Transverse colon (tissue), 4 donors: ENCODE measurements around the gene TBCD.

Source experiments
- EP300 ChIP-seq: sonication (generic); formaldehyde crosslinking; IDR thresholded peaks from one replicate; pipeline ENCODE4 v1.6.1; 2017; ENCODE audit warnings: antibody characterized with exemption, low read depth
- POLR2A ChIP-seq: fragments of 450-650 bp; IDR thresholded peaks from one replicate; pipeline ENCODE4 v1.6.1; 2016; ENCODE audit warnings: antibody characterized with exemption, mild to moderate bottlenecking, moderate library complexity
- POLR2AphosphoS5 ChIP-seq, 3 donors: sonication (generic); formaldehyde crosslinking; IDR thresholded peaks; one replicate each; pipeline ENCODE4 v1.6.1; 2016; ENCODE audit warnings: antibody characterized with exemption in 3 of 3
- TF ChIP-seq, protein P1 (sequence below), 5 experiments: fragments of 200-600 bp in 3 of 5; fragments of 450-650 bp in 2 of 5; sonication (generic) in 3 of 5; IDR thresholded peaks; 1 replicate in 2 of 5; 2 replicates in 3 of 5; pipeline ENCODE4 v1.5.1; 2016 to 2017; ENCODE audit warnings: antibody characterized with exemption in 5 of 5, inconsistent platforms in 3 of 5, mild to moderate bottlenecking in 2 of 5, moderate library complexity in 1 of 5

DNA sequence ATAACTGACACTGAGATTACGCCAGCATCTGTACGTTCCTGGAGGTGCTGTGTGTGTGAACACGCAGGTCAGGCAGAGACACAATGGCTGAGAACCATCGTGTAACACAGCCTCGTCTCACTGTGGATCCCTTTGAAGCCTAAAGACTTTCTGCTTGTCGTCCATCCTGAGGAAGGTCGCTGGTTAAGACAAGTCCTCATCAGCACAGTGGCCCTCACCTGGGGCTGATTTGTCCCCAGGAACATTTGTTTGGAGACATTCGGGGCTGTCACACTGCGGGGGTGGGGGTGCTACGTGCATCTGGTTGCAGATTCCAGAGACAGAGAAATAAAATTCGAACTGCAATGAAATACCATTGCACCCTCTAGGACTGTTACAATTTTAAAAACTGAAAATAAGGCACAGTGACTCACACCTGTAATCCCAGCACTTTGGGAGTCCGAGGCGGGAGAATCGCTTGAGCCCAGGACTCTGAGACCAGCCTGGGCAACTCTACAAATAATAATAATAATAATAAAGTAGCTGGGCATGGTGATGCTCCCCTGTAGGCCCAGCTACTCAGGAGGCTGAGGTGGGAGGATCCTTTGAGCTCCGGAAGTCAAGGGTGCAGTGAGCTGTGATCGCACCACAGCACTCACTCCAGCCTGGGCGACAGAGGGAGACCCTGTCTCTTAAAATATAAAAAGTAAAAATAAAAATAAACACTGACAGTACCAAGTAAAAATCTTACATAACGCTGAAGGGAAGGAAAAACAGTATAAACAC is 215.6 kb downstream of the TBCD start:
- TF ChIP-seq POLR2A, result no peak
- TF ChIP-seq, protein P1, sequence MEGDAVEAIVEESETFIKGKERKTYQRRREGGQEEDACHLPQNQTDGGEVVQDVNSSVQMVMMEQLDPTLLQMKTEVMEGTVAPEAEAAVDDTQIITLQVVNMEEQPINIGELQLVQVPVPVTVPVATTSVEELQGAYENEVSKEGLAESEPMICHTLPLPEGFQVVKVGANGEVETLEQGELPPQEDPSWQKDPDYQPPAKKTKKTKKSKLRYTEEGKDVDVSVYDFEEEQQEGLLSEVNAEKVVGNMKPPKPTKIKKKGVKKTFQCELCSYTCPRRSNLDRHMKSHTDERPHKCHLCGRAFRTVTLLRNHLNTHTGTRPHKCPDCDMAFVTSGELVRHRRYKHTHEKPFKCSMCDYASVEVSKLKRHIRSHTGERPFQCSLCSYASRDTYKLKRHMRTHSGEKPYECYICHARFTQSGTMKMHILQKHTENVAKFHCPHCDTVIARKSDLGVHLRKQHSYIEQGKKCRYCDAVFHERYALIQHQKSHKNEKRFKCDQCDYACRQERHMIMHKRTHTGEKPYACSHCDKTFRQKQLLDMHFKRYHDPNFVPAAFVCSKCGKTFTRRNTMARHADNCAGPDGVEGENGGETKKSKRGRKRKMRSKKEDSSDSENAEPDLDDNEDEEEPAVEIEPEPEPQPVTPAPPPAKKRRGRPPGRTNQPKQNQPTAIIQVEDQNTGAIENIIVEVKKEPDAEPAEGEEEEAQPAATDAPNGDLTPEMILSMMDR (IDR thresholded peaks at IDR 0.05), result no peak
- TF ChIP-seq POLR2AphosphoS5 (IDR thresholded peaks at IDR 0.05), result no peak
- no peak for TF ChIP-seq EP300
